GM12872 (cell line): ENCODE results near the gene PAIP2.

Experiments used
- CTCF ChIP-seq: IDR thresholded peaks from 3 replicates; pipeline ENCODE4 v1.5.1; 2011; ENCODE audit warnings: low read depth, mild to moderate bottlenecking, low read length, moderate library complexity; ENCODE audit not compliant: insufficient read depth

PAIP2 gene

GRCh38 chr5:139306628-139307379 is 34.9 kb upstream of the PAIP2 start:
- no peak for TF ChIP-seq CTCF

- TF ChIP-seq CTCF: no peak
Measured at GRCh38 chr5:139308797-139309196, 32.9 kb upstream of the PAIP2 start.

- TF ChIP-seq CTCF: no peak
Measured at GRCh38 chr5:139312075-139312474, 29.6 kb upstream of the PAIP2 start.

- no peak for TF ChIP-seq CTCF
Measured at GRCh38 chr5:139314276-139314675, 27.4 kb upstream of the PAIP2 start.

- no peak for TF ChIP-seq CTCF
Measured at GRCh38 chr5:139315056-139315615, 26.5 kb upstream of the PAIP2 start.

- no peak for TF ChIP-seq CTCF
Measured at GRCh38 chr5:139335811-139336210, 5.8 kb upstream of the PAIP2 start.

GRCh38 chr5:139340051-139340450 is 1.6 kb upstream of the PAIP2 start:
- TF ChIP-seq CTCF: no peak
